K562 (cell line): ENCODE results near the gene CDC123. TPM values are rescaled to one million over a fixed set of nuclear protein-coding genes. Genes with fewer than 3 reads are reported as not detected.

ENCODE experiments used
- ASH1L ChIP-seq: fragments of 450-650 bp; IDR thresholded peaks from 2 replicates; pipeline ENCODE4 v1.6.1; 2018; ENCODE audit warnings: borderline replicate concordance, mild to moderate bottlenecking, low read depth; ENCODE audit not compliant: partially characterized antibody
- BCOR ChIP-seq: fragments of 450-650 bp; IDR thresholded peaks from 2 replicates; pipeline ENCODE4 v1.6.1; 2016
- E2F8 ChIP-seq: fragments of 450-650 bp; IDR thresholded peaks from 2 replicates; pipeline ENCODE4 v1.7.1; 2018; ENCODE audit warnings: mild to moderate bottlenecking, low read depth; ENCODE audit not compliant: partially characterized antibody
- E4F1 ChIP-seq: fragments of 250-450 bp; sonication (Bioruptor Pico); IDR thresholded peaks from 2 replicates; pipeline ENCODE4 v1.5.0; 2021; ENCODE audit warnings: mild to moderate bottlenecking, borderline replicate concordance
- EP300 ChIP-seq: IDR thresholded peaks from 2 replicates; pipeline ENCODE4 v1.6.1; 2012; ENCODE audit warnings: low read length, improper control_type of control experiment
- FOXA1 ChIP-seq: fragments of 450-650 bp; IDR thresholded peaks from 2 replicates; pipeline ENCODE4 v1.6.1; 2016; ENCODE audit warnings: mild to moderate bottlenecking, borderline replicate concordance
- JUND ChIP-seq, 2 experiments: IDR thresholded peaks; 2 replicates in 1 of 2; 3 replicates in 1 of 2; pipeline ENCODE4 v1.6.1; 2011; ENCODE audit warnings: borderline replicate concordance in 2 of 2, low read depth in 2 of 2, low read length in 2 of 2, improper control_type of control experiment in 1 of 2, missing biosample characterization in 1 of 2, missing genetic modification characterization in 1 of 2, missing genetic modification reagents in 1 of 2
- NONO ChIP-seq, 2 experiments: fragments of 200-400 bp in 1 of 2; fragments of 450-650 bp in 1 of 2; formaldehyde crosslinking in 1 of 2; IDR thresholded peaks; 2 replicates each; pipeline ENCODE4 v1.6.1; 2017; ENCODE audit warnings: low read depth in 2 of 2, mild to moderate bottlenecking in 2 of 2, moderate library complexity in 2 of 2, low read length in 1 of 2
- NR2C1 ChIP-seq, 2 experiments: fragments of 450-650 bp; IDR thresholded peaks; 2 replicates each; pipeline ENCODE4 v1.6.1; 2017; ENCODE audit warnings: mild to moderate bottlenecking in 2 of 2, antibody characterized with exemption in 1 of 2, inconsistent platforms in 1 of 2, missing compliant biosample characterization in 1 of 2, missing genetic modification characterization in 1 of 2
- PKNOX1 ChIP-seq: fragments of 450-650 bp; IDR thresholded peaks from 2 replicates; pipeline ENCODE4 v1.6.1; 2016
- RUNX1 ChIP-seq: sonication (generic); IDR thresholded peaks from 2 replicates; pipeline ENCODE4 v1.6.1; 2016; ENCODE audit warnings: antibody characterized with exemption, low read depth
- SP1 ChIP-seq: sonication (generic); formaldehyde crosslinking; IDR thresholded peaks from 2 replicates; pipeline ENCODE4 v1.8.1; 2022; ENCODE audit warnings: mild to moderate bottlenecking, missing genetic modification reagents
- TCF7 ChIP-seq: sonication (generic); IDR thresholded peaks from 2 replicates; pipeline ENCODE4 v1.6.1; 2016; ENCODE audit warnings: antibody characterized with exemption, borderline replicate concordance
- TRIM28 ChIP-seq: fragments of 450-650 bp; IDR thresholded peaks from 2 replicates; pipeline ENCODE4 v1.6.1; 2017
- U2AF2 ChIP-seq: fragments of 200-400 bp; formaldehyde crosslinking; optimal IDR thresholded peaks from 2 replicates; pipeline ENCODE3; 2017; ENCODE audit warnings: low read depth, mild to moderate bottlenecking, low read length
- ZBTB8A ChIP-seq: fragments of 450-650 bp; IDR thresholded peaks from 2 replicates; pipeline ENCODE4 v1.6.1; 2018; ENCODE audit warnings: mild to moderate bottlenecking, moderate library complexity; ENCODE audit not compliant: partially characterized antibody
- ZNF3 ChIP-seq: fragments of 250-450 bp; sonication (Bioruptor Pico); IDR thresholded peaks from 2 replicates; pipeline ENCODE4 v1.5.0; 2021; ENCODE audit warnings: mild to moderate bottlenecking, moderate library complexity
- polyA plus RNA-seq, 8 experiments: library from polyadenylated mRNA; depleted of rRNA in 4 of 8; stranded (reverse) in 5 of 8; unstranded in 3 of 8; fragments of >200 nt; fragmentation: Nextera tagmentation in 2 of 8; fragmentation: Illumina TruSeq in 1 of 8; extraction: Ambion mirVana in 2 of 8; extraction: Trizol in 1 of 8; gene quantifications; 2 replicates each; pipeline versions ENCODE4 v1.2.1 to v1.2.3, GENCODE V29; 2011 to 2014; ENCODE audit warnings: inconsistent platforms in 1 of 8, missing spikeins in 1 of 8
- total RNA-seq, 7 experiments: library from RNA; depleted of rRNA in 6 of 7; stranded (reverse); fragments of >200 nt in 6 of 7; fragmentation: Illumina TruSeq in 2 of 7; extraction: Trizol in 2 of 7; gene quantifications; 2 replicates each; pipeline versions ENCODE4 v1.2.1 to v1.2.3, GENCODE V29; 2011 to 2021; ENCODE audit warnings: low replicate concordance in 1 of 7

CDC123 gene
- total and polyA plus RNA-seq, 9 of the 15 experiments (the other 6 are each of a cell fraction or from before 2014, with no cell fraction given): 137 to 288 (median 175) TPM

GRCh38 chr10:12195603-12196506, at the start of gene CDC123, which contains the start of gene NUDT5 (continued):
- TF ChIP-seq PKNOX1 (peak; percentile 70), FOXA1 (no peak), ASH1L (peak; percentile 76), RUNX1 (no peak), TRIM28 (peak; percentile 41; the same call in 1 of the 2 replicates), SP1 (no peak), NONO (IDR thresholded peaks at IDR 0.05; ENCODE audit: low read depth in 2 of 2, low read length in 1 of 2) (0 out of 4 replicates have a peak, but pooled peaks of 1 of the 2 experiments have one; percentile 50), E4F1 (CRISPR knock-in tag) (no peak), EP300 (peak; percentile 41), E2F8 (peak; percentile 96), NR2C1 (IDR thresholded peaks at IDR 0.05) (peak; percentile 100), NR2C1 (tag; IDR thresholded peaks at IDR 0.05) (peak; percentile 100), BCOR (peak; percentile 46; the same call in 1 of the 2 replicates), JUND (IDR thresholded peaks at IDR 0.05; ENCODE audit: borderline replicate concordance, low read depth, low read length) (no peak), JUND (tag; IDR thresholded peaks at IDR 0.05; ENCODE audit: borderline replicate concordance, low read depth, low read length) (peak; percentile 36; the same call in 1 of the 3 replicates), TCF7 (no peak; the same call in 1 of the 2 replicates), ZBTB8A (no peak), U2AF2 (no peak), ZNF3 (CRISPR knock-in tag) (no peak)
